OCI-LY1 (cell line): Measurements from ENCODE around the gene CD3G.
"Not testable (repeated sequence)": the region's sequence is repeated elsewhere in the genome, so short reads cannot be mapped to it uniquely, and the experiment has no call there.

ENCODE experiments used
- H2AFZ ChIP-seq: fragments of 200-600 bp; sonication (generic), shearing (Covaris generic); 2 replicates; pipeline ENCODE4 v1.6.0; 2014; ENCODE audit warnings: antibody characterized with exemption, mild to moderate bottlenecking, low read length
- H3F3A ChIP-seq: fragments of 200-600 bp; sonication (generic), shearing (Covaris generic); 2 replicates; pipeline ENCODE4 v1.6.0; 2014; ENCODE audit warnings: mild to moderate bottlenecking, antibody characterized with exemption, low read length, moderate library complexity; ENCODE audit not compliant: insufficient read depth
- H3K27ac ChIP-seq: fragments of 200-600 bp; sonication (generic); 2 replicates; pipeline ENCODE4 v1.5.1; 2014; ENCODE audit warnings: low read length, mixed run types, mild to moderate bottlenecking, low read depth; ENCODE audit not compliant: poor library complexity, severe bottlenecking
- H3K27me3 ChIP-seq: fragments of 200-600 bp; sonication (generic); 2 replicates; pipeline ENCODE4 v1.6.0; 2014; ENCODE audit warnings: antibody characterized with exemption, mild to moderate bottlenecking, low read length, moderate library complexity; ENCODE audit not compliant: insufficient read depth
- H3K36me3 ChIP-seq: fragments of 200-600 bp; sonication (generic); 2 replicates; pipeline ENCODE4 v1.6.1; 2014; ENCODE audit warnings: mild to moderate bottlenecking, antibody characterized with exemption, low read length, moderate library complexity, mixed read lengths; ENCODE audit not compliant: insufficient read depth
- H3K4me1 ChIP-seq: fragments of 200-600 bp; sonication (generic); 2 replicates; pipeline ENCODE4 v1.5.1; 2014; ENCODE audit warnings: mild to moderate bottlenecking, low read length, moderate library complexity; ENCODE audit not compliant: insufficient read depth, severe bottlenecking
- H3K4me2 ChIP-seq: fragments of 200-600 bp; sonication (generic), shearing (Covaris generic); 2 replicates; pipeline ENCODE4 v1.6.1; 2014; ENCODE audit warnings: low read length
- H3K4me3 ChIP-seq: fragments of 200-600 bp; sonication (generic); 2 replicates; pipeline ENCODE4 v1.5.1; 2014; ENCODE audit warnings: low read length, low read depth, mild to moderate bottlenecking, mixed read lengths; ENCODE audit not compliant: poor library complexity, severe bottlenecking
- H3K79me2 ChIP-seq: fragments of 200-600 bp; shearing (Covaris generic); 2 replicates; pipeline ENCODE4 v1.6.1; 2016; ENCODE audit warnings: mixed run types, low read length, mixed read lengths; ENCODE audit not compliant: insufficient read depth
- H3K9ac ChIP-seq: fragments of 200-600 bp; sonication (generic), shearing (Covaris generic); 2 replicates; pipeline ENCODE4 v1.6.1; 2014; ENCODE audit warnings: mild to moderate bottlenecking, low read length, mixed read lengths
- H3K9me2 ChIP-seq: fragments of 200-600 bp; sonication (generic), shearing (Covaris generic); 2 replicates; pipeline ENCODE4 v1.6.1; 2014; ENCODE audit warnings: low read depth, mild to moderate bottlenecking, low read length, mixed read lengths
- H3K9me3 ChIP-seq: fragments of 200-600 bp; shearing (Covaris generic); 2 replicates; pipeline ENCODE4 v1.6.1; 2014; ENCODE audit warnings: low read length, mixed read lengths
- H4K20me1 ChIP-seq: fragments of 200-600 bp; sonication (generic), shearing (Covaris generic); 2 replicates; pipeline ENCODE4 v1.6.0; 2016; ENCODE audit warnings: mild to moderate bottlenecking, low read length; ENCODE audit not compliant: insufficient read depth
- CTCF ChIP-seq: fragments of 200-600 bp; sonication (generic), shearing (Covaris generic); IDR thresholded peaks from 2 replicates; pipeline ENCODE4 v1.5.1; 2017; ENCODE audit warnings: mild to moderate bottlenecking, antibody characterized with exemption, low read length, moderate library complexity, mixed read lengths
- EZH2 ChIP-seq: fragments of 200-600 bp; sonication (generic), shearing (Covaris generic); IDR thresholded peaks from 2 replicates; pipeline ENCODE4 v1.8.0; 2017; ENCODE audit warnings: borderline replicate concordance, mixed run types, mild to moderate bottlenecking, antibody characterized with exemption, low read length, moderate library complexity, mixed read lengths

CD3G gene

GRCh38 chr11:118401151-118401879 lies 57.2 kb downstream of the CD3G start, which contains the start of gene ATP5MG:
Gene ATP5MG, plus strand, starts transcription at chr11:118401606. Its CDS starts 60 bp downstream, at chr11:118401666.
- TF ChIP-seq CTCF: no peak
- TF ChIP-seq EZH2: no peak
- Histone ChIP-seq H3K36me3 (peaks cover 29% of the 10 kb centered on the region), H3K4me1 (peaks cover 34% of the 10 kb centered on the region)

GRCh38 chr11:118401880-118402590 lies 57.9 kb downstream of the CD3G start:
- Histone ChIP-seq H3K4me3 (peak overlapping the region; percentile 82), H4K20me1 (no peaks in the 10 kb centered on the region), H3K79me2 (peaks cover 48% of the 10 kb centered on the region)

More at GRCh38 chr11:118401151-118401879, 57.2 kb downstream of the CD3G start, which contains the start of gene ATP5MG:
- peak within 1 kb of the TSS; percentile 82 for H3K4me3 ChIP-seq
- H3F3A ChIP-seq: no peaks in the 10 kb centered on the region
- no peaks in the 10 kb centered on the region for H4K20me1 ChIP-seq
- H3K79me2 ChIP-seq: peaks cover 45% of the 10 kb centered on the region
- no peaks in the 10 kb centered on the region for H3K9me2 ChIP-seq
- H2AFZ ChIP-seq: no peak within 1 kb of the TSS
- peak within 1 kb of the TSS; percentile 82 for H3K9ac ChIP-seq
- H3K4me2 ChIP-seq: peak within 1 kb of the TSS; percentile 79
- H3K27ac ChIP-seq: peak within 1 kb of the TSS; percentile 75
- no peaks in the 10 kb centered on the region for H3K9me3 ChIP-seq
- H3K27me3 ChIP-seq: no peaks in the 10 kb centered on the region

GRCh38 chr11:118402594-118402993 lies 58.5 kb downstream of the CD3G start:
- H3K27ac ChIP-seq, H3K9me2 ChIP-seq, H3K9me3 ChIP-seq, H4K20me1 ChIP-seq, H3F3A ChIP-seq, H2AFZ ChIP-seq, H3K27me3 ChIP-seq: not testable (repeated sequence)
- peak overlapping the region; percentile 82 for H3K4me3 ChIP-seq
- H3K36me3 ChIP-seq: peaks cover 32% of the 10 kb centered on the region
- H3K4me2 ChIP-seq: peak overlapping the region; percentile 79
- H3K9ac ChIP-seq: peak overlapping the region; percentile 82
- peaks cover 48% of the 10 kb centered on the region for H3K79me2 ChIP-seq
- peaks cover 34% of the 10 kb centered on the region for H3K4me1 ChIP-seq

More at GRCh38 chr11:118401880-118402590, 57.9 kb downstream of the CD3G start:
- H3K4me1 ChIP-seq: peaks cover 34% of the 10 kb centered on the region
- H3K4me2 ChIP-seq: peak overlapping the region; percentile 79
- no peak overlapping the region for H2AFZ ChIP-seq
- H3K9me3 ChIP-seq: no peaks in the 10 kb centered on the region
- no peaks in the 10 kb centered on the region for H3F3A ChIP-seq
- H3K27ac ChIP-seq: peak overlapping the region; percentile 75
- H3K9me2 ChIP-seq: no peaks in the 10 kb centered on the region
- peak overlapping the region; percentile 82 for H3K9ac ChIP-seq
- peaks cover 31% of the 10 kb centered on the region for H3K36me3 ChIP-seq
- H3K27me3 ChIP-seq: no peaks in the 10 kb centered on the region
- no peak for TF ChIP-seq CTCF
- TF ChIP-seq EZH2: no peak
